Left lung (tissue), 10 donors: ENCODE measurements around the gene GAPVD1. TPM values are rescaled to one million over a fixed set of nuclear protein-coding genes. Genes with fewer than 3 reads are reported as not detected.
A peak's percentile ranks its signal among the peaks of the same experiment; 100 is the strongest.

Source experiments
- ATAC-seq: fragments of 200-7000 bp; cut with Tn5 transposase; one replicate; pipeline ENCODE4 v1.9.1; 2020; ENCODE audit warnings: moderate library complexity
- DNase-seq, 4 donors: peaks; one replicate each; pipeline ENCODE4 v3.0.0-alpha.2; 2013 to 2020
- H3K27ac ChIP-seq, 2 donors: fragments of 200-600 bp; sonication (generic) in 1 of 2; one replicate each; pipeline versions ENCODE4 v1.5.0 to v1.8.0; 2020 to 2021
- H3K27me3 ChIP-seq, 2 donors: fragments of 200-600 bp; sonication (generic) in 1 of 2; one replicate each; pipeline versions ENCODE4 v1.5.0 to v1.8.0; 2020 to 2021
- H3K36me3 ChIP-seq, 2 donors: fragments of 200-600 bp; sonication (generic) in 1 of 2; one replicate each; pipeline versions ENCODE4 v1.5.0 to v1.8.0; 2020 to 2021
- H3K4me1 ChIP-seq, 2 donors: fragments of 200-600 bp; one replicate each; pipeline ENCODE4 v1.8.0; 2021
- H3K4me3 ChIP-seq, 2 donors: fragments of 200-600 bp; sonication (generic) in 1 of 2; one replicate each; pipeline versions ENCODE4 v1.5.0 to v1.8.0; 2020 to 2021; ENCODE audit warnings: mild to moderate bottlenecking in 1 of 2
- H3K9me3 ChIP-seq, 2 donors: fragments of 200-600 bp; sonication (generic) in 1 of 2; one replicate each; pipeline versions ENCODE4 v1.5.0 to v1.8.0; 2020 to 2021
- CTCF ChIP-seq, 2 donors: fragments of 200-600 bp; sonication (generic) in 1 of 2; IDR thresholded peaks; one replicate each; pipeline versions ENCODE4 v1.5.0 to v1.8.0; 2021; ENCODE audit warnings: antibody characterized with exemption in 2 of 2
- intact Hi-C, 2 donors: fragments of 100-400 bp; cut with DNase I; formaldehyde crosslinking; loops; one replicate each; pipeline versions ENCODE4 v1.11.2 to v1.14.2; 2022
- polyA plus RNA-seq, 6 donors: library from polyadenylated mRNA; unstranded; fragments of 120-200 nt; gene quantifications; one replicate each; pipeline ENCODE4 v1.2.1, GENCODE V29; 2013; ENCODE audit not compliant: insufficient read length in 6 of 6
- total RNA-seq, 2 donors: library from RNA; stranded (reverse); fragmentation: NEBNext Ultra II Directional; extraction: Animal tissue kit (Norgen Biotek cat#: 25700); gene quantifications; one replicate each; pipeline ENCODE4 v1.2.1, GENCODE V29; 2021
- donor health status: DM: no; HTN: yes; CAD: no.
- donor health status: DM: no; HTN: no; CAD: no.

The GAPVD1 gene
- total and polyA plus RNA-seq, 8 donors = 39.1 to 63.5 (median 44.2) TPM

GRCh38 chr9:125343518-125344275 lies 82.1 kb downstream of the GAPVD1 start:
- H3K27ac ChIP-seq = no peak overlapping the region
- no peaks in the 10 kb centered on the region for H3K27me3 ChIP-seq
- no peak for DNase-seq
- no peaks in the 10 kb centered on the region for H3K9me3 ChIP-seq
- no peaks in the 10 kb centered on the region for H3K4me1 ChIP-seq
- no peak overlapping the region for H3K4me3 ChIP-seq
- H3K36me3 ChIP-seq = peaks cover 0 to 83% of the 10 kb centered on the region in 2 donors
- TF ChIP-seq CTCF (IDR thresholded peaks at IDR 0.05) = no peak
- intact Hi-C loops = no loop called here
- peak; percentile 92 for ATAC-seq

DNA sequence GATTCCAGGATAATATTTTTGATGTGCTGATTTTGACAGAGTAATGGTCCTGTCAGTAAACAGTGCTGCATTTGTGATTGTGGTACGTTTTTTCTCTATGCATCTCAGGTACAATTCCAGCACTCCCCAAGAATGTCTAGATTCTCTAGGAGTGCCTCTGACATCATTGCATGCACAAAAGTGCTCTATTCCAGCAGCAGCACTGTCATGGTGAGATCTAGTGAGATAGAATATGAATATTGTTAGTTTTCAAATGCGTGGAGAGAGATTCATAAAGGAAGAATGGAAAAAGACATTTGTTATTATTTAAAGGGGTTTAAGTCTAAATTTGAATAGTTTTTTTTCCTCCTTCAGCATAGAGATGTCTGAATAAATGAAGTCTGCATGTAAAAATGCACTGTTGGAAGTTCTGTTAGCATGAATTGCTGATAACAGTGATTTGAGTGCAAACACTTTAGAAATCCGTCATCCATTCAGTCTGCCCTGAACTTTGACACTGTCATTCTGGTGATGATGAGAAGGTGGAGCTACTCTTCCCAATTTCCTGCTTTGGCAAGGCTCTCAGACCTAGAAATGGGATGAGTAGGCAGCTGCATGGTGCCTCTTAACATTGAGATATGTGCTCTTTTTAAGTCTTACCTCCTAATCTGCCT lies 84.6 kb downstream of the GAPVD1 start:
- Histone ChIP-seq H3K27ac (no peak overlapping the region), H3K9me3 (no peaks in the 10 kb centered on the region), H3K4me1 (no peaks in the 10 kb centered on the region), H3K36me3 (peaks cover 5 to 85% of the 10 kb centered on the region in 2 donors), H3K27me3 (no peaks in the 10 kb centered on the region), H3K4me3 (no peak overlapping the region)
- no peak for TF ChIP-seq CTCF (IDR thresholded peaks at IDR 0.05)
- DNase-seq (no peak), ATAC-seq (no peak)
- intact Hi-C loops = no loop called here

- H3K27ac ChIP-seq = no peak overlapping the region
- TF ChIP-seq CTCF (IDR thresholded peaks at IDR 0.05) = no peak
- peaks cover 0 to 100% of the 10 kb centered on the region in 2 donors for H3K36me3 ChIP-seq
- no peaks in the 10 kb centered on the region for H3K9me3 ChIP-seq
- no peak for ATAC-seq
- H3K4me1 ChIP-seq = no peaks in the 10 kb centered on the region
- H3K27me3 ChIP-seq = no peaks in the 10 kb centered on the region
- no peak for DNase-seq
- H3K4me3 ChIP-seq = no peak overlapping the region
- intact Hi-C loops = no loop called here
Observed at GRCh38 chr9:125355601-125356000, 94.0 kb downstream of the GAPVD1 start.

- no peak overlapping the region for H3K4me3 ChIP-seq
- H3K9me3 ChIP-seq = no peaks in the 10 kb centered on the region
- intact Hi-C loops = no loop called here
- DNase-seq = no peak
- ATAC-seq = no peak
- TF ChIP-seq CTCF (IDR thresholded peaks at IDR 0.05) = no peak
- no peaks in the 10 kb centered on the region for H3K27me3 ChIP-seq
- H3K27ac ChIP-seq = no peak overlapping the region
- no peaks in the 10 kb centered on the region for H3K4me1 ChIP-seq
- H3K36me3 ChIP-seq = peaks cover 0 to 100% of the 10 kb centered on the region in 2 donors
Observed at GRCh38 chr9:125356032-125356431, 94.4 kb downstream of the GAPVD1 start.

GRCh38 chr9:125359011-125359410 lies 97.4 kb downstream of the GAPVD1 start:
- no peaks in the 10 kb centered on the region for H3K9me3 ChIP-seq
- no peak for TF ChIP-seq CTCF (IDR thresholded peaks at IDR 0.05)
- H3K27me3 ChIP-seq = no peaks in the 10 kb centered on the region
- no peak for ATAC-seq
- no peak overlapping the region for H3K4me3 ChIP-seq
- peaks cover 4 to 99% of the 10 kb centered on the region in 2 donors for H3K36me3 ChIP-seq
- no peak for DNase-seq
- no peaks in the 10 kb centered on the region for H3K4me1 ChIP-seq
- H3K27ac ChIP-seq = no peak overlapping the region
- intact Hi-C loops = no loop called here
